Thyroid gland (tissue), 4 donors: ENCODE measurements around the gene APBA1.

Source experiments
- CTCF ChIP-seq, 6 experiments: fragments of 200-600 bp in 3 of 6; fragments of 450-650 bp in 3 of 6; sonication (generic) in 3 of 6; IDR thresholded peaks; one replicate each; pipeline ENCODE4 v1.5.1; 2016 to 2019; ENCODE audit warnings: antibody characterized with exemption in 6 of 6, mild to moderate bottlenecking in 2 of 6, inconsistent platforms in 1 of 6, moderate library complexity in 1 of 6
- POLR2A ChIP-seq, 2 donors: fragments of 450-650 bp; IDR thresholded peaks; one replicate each; pipeline ENCODE4 v1.6.1; 2017; ENCODE audit warnings: antibody characterized with exemption in 2 of 2, mild to moderate bottlenecking in 2 of 2, moderate library complexity in 1 of 2

DNA sequence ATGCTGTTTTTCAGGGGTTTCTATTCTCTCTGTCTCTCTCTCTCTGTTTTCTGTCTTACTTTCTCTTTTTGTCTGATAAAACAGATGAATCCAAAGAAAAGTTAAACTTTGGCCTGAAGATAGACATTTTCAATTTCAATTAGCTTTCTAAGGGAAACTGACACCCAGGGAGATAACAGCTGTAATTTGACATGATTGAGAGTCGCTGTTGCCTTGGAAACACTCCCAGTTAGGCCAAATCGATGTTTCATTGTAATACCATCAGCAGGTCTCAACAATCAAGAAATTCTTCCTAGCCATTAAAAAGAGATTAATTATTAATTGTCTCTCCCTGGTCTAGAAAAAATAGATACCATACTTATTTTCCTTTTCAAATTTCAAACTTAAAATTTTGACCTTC, 294.2 kb downstream of the APBA1 start:
- TF ChIP-seq CTCF (IDR thresholded peaks at IDR 0.05) (no peak), POLR2A (IDR thresholded peaks at IDR 0.05) (no peak)
